ENCODE data around the gene CIZ1.

CIZ1 gene

GRCh38 chr9:128169492-128169891 is 21.9 kb downstream of the CIZ1 start:
- no peaks in the 10 kb centered on the region for H3K4me1 ChIP-seq (ENCODE audit: control insufficient read depth in 1 of 2, insufficient read depth in 1 of 2, low read depth in 1 of 2, low read length in 1 of 2)
- no peaks in the 10 kb centered on the region for H3K9me3 ChIP-seq
- TF ChIP-seq, protein P1, sequence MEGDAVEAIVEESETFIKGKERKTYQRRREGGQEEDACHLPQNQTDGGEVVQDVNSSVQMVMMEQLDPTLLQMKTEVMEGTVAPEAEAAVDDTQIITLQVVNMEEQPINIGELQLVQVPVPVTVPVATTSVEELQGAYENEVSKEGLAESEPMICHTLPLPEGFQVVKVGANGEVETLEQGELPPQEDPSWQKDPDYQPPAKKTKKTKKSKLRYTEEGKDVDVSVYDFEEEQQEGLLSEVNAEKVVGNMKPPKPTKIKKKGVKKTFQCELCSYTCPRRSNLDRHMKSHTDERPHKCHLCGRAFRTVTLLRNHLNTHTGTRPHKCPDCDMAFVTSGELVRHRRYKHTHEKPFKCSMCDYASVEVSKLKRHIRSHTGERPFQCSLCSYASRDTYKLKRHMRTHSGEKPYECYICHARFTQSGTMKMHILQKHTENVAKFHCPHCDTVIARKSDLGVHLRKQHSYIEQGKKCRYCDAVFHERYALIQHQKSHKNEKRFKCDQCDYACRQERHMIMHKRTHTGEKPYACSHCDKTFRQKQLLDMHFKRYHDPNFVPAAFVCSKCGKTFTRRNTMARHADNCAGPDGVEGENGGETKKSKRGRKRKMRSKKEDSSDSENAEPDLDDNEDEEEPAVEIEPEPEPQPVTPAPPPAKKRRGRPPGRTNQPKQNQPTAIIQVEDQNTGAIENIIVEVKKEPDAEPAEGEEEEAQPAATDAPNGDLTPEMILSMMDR (IDR thresholded peaks at IDR 0.05), result no peak
- H3K36me3 ChIP-seq, result peaks cover 64% of the 10 kb centered on the region
- no peak overlapping the region for H3K4me3 ChIP-seq (ENCODE audit: low read depth in 1 of 2, low read length in 1 of 2)
- H3K27ac ChIP-seq, result no peak overlapping the region
- no peaks in the 10 kb centered on the region for H3K27me3 ChIP-seq

- Histone ChIP-seq H3K27me3 (no peaks in the 10 kb centered on the region), H3K36me3 (peaks cover 65% of the 10 kb centered on the region)
These were observed 22.6 kb downstream of the CIZ1 start for GRCh38 chr9:128168731-128169308.

GRCh38 chr9:128167209-128167608 is 24.2 kb downstream of the CIZ1 start:
- no peaks in the 10 kb centered on the region for H3K9me3 ChIP-seq
- TF ChIP-seq, protein P1 (IDR thresholded peaks at IDR 0.05), result no peak
- H3K4me3 ChIP-seq (ENCODE audit: low read depth in 1 of 2, low read length in 1 of 2), result no peak overlapping the region
- peaks cover 77% of the 10 kb centered on the region for H3K36me3 ChIP-seq
- no peaks in the 10 kb centered on the region for H3K4me1 ChIP-seq (ENCODE audit: control insufficient read depth in 1 of 2, insufficient read depth in 1 of 2, low read depth in 1 of 2, low read length in 1 of 2)
- H3K27ac ChIP-seq, result no peak overlapping the region
- no peaks in the 10 kb centered on the region for H3K27me3 ChIP-seq

More at GRCh38 chr9:128168731-128169308, 22.6 kb downstream of the CIZ1 start:
- TF ChIP-seq, protein P1 (IDR thresholded peaks at IDR 0.05), result no peak
- H3K4me1 ChIP-seq (ENCODE audit: control insufficient read depth in 1 of 2, insufficient read depth in 1 of 2, low read depth in 1 of 2, low read length in 1 of 2), result no peaks in the 10 kb centered on the region
- H3K9me3 ChIP-seq, result no peaks in the 10 kb centered on the region
- no peak overlapping the region for H3K4me3 ChIP-seq (ENCODE audit: low read depth in 1 of 2, low read length in 1 of 2)
- H3K27ac ChIP-seq, result no peak overlapping the region

DNA sequence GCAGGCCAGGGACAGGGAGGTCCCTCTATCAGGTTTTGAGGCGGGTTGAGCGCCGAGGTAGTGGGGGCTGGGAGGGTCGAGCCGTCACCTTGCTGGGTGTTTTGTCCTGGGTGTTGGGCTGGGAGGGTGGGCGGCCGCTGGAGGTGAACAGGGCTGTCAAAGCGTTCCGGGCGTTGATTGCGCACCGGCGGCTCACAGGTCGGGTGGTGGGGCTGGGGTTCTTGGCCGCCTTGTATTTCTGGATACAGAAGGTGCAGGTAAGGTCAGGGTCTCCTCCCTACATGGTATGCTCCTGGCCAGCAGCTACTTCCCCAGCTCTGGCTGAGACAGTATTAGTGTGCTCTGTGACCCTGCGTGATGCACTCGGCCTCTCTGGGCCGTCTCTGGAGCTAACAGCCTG is 25.2 kb downstream of the CIZ1 start:
- TF ChIP-seq, protein P1 (IDR thresholded peaks at IDR 0.05), result no peak
- H3K9me3 ChIP-seq, result no peaks in the 10 kb centered on the region
- H3K4me1 ChIP-seq (ENCODE audit: control insufficient read depth in 1 of 2, insufficient read depth in 1 of 2, low read depth in 1 of 2, low read length in 1 of 2), result peaks cover 2 to 3% of the 10 kb centered on the region in 2 experiments
- peaks cover 78% of the 10 kb centered on the region for H3K36me3 ChIP-seq
- no peak overlapping the region for H3K27ac ChIP-seq
- no peak overlapping the region for H3K4me3 ChIP-seq (ENCODE audit: low read depth in 1 of 2, low read length in 1 of 2)
- no peaks in the 10 kb centered on the region for H3K27me3 ChIP-seq

- H3K36me3 ChIP-seq, result peaks cover 69% of the 10 kb centered on the region
- no peaks in the 10 kb centered on the region for H3K27me3 ChIP-seq
- TF ChIP-seq, protein P1 (IDR thresholded peaks at IDR 0.05), result no peak
- H3K4me1 ChIP-seq (ENCODE audit: control insufficient read depth in 1 of 2, insufficient read depth in 1 of 2, low read depth in 1 of 2, low read length in 1 of 2), result peaks cover 14 to 18% of the 10 kb centered on the region in 2 experiments
- H3K9me3 ChIP-seq, result no peaks in the 10 kb centered on the region
- no peak overlapping the region for H3K4me3 ChIP-seq (ENCODE audit: low read depth in 1 of 2, low read length in 1 of 2)
- H3K27ac ChIP-seq, result no peak overlapping the region
These were observed 27.0 kb downstream of the CIZ1 start for GRCh38 chr9:128164307-128164885.

Measured in neutrophil (primary cell).